Thoracic aorta (tissue), 2 donors: ENCODE data around the gene MARK4. TPM values are rescaled to one million over a fixed set of nuclear protein-coding genes. Genes with fewer than 3 reads are reported as not detected.

Source experiments
- total RNA-seq, 2 donors: library from RNA; depleted of rRNA; stranded (reverse); fragments of >200 nt; gene quantifications; one replicate each; pipeline versions ENCODE4 v1.1.0 to v1.2.3, GENCODE V29; 2016

Gene MARK4
- total RNA-seq, 2 donors from 2014 or later: 24.1 to 36.2 TPM

Other genes starting within 250 kb of the MARK4 start
- gene RELB, start 249.8 kb upstream of the MARK4 start, total RNA-seq: 10 to 100 TPM; 20.6 to 38.6 TPM
- 100 to 1,000 TPM; 119 to 300 TPM for gene CLASRP, start 212.2 kb upstream of the MARK4 start, total RNA-seq
- 1 to 10 TPM; 1.5 to 1.8 TPM for gene ZNF296, start 174.8 kb upstream of the MARK4 start, total RNA-seq
- gene GEMIN7, start 172.0 kb upstream of the MARK4 start, total RNA-seq: 10 to 100 TPM; 11.2 to 16.0 TPM
- 10 to 100 TPM; 19.6 to 22.6 TPM for gene PPP1R37, start 158.1 kb upstream of the MARK4 start, total RNA-seq
- under 1 TPM; 0.49 to 0.81 TPM for gene NKPD1, start 90.3 kb upstream of the MARK4 start, total RNA-seq
- 1 to 10 TPM; 6.6 to 8.3 TPM for gene TRAPPC6A, start 73.0 kb upstream of the MARK4 start, total RNA-seq
- gene BLOC1S3, start 72.5 kb upstream of the MARK4 start, total RNA-seq: 10 to 100 TPM; 20.7 to 21.4 TPM
- gene EXOC3L2, start 5.9 kb upstream of the MARK4 start, total RNA-seq: 1 to 10 TPM; 2.2 to 2.4 TPM
- 1 to 10 TPM in 1 of 2 donors, under 1 TPM in 1; 0.85 to 3.0 TPM for gene CKM, start 71.6 kb downstream of the MARK4 start, total RNA-seq
- gene KLC3, start 89.5 kb downstream of the MARK4 start, total RNA-seq: not detected
- 10 to 100 TPM; 11.6 to 18.3 TPM for gene ERCC2, start 119.3 kb downstream of the MARK4 start, total RNA-seq
- 100 to 1,000 TPM in 1 of 2 donors, 10 to 100 TPM in 1; 51.2 to 112 TPM for gene PPP1R13L, start 153.8 kb downstream of the MARK4 start, total RNA-seq
- 1 to 10 TPM; 2.2 to 9.9 TPM for gene POLR1G, start 155.4 kb downstream of the MARK4 start, total RNA-seq
- 100 to 1,000 TPM in 1 of 2 donors, 10 to 100 TPM in 1; 99.8 to 224 TPM for gene ERCC1, start 172.6 kb downstream of the MARK4 start, total RNA-seq
- gene FOSB, start 216.7 kb downstream of the MARK4 start, total RNA-seq: 100 to 1,000 TPM; 126 to 587 TPM
- 10 to 100 TPM; 16.0 to 22.6 TPM for gene RTN2, start 245.8 kb downstream of the MARK4 start, total RNA-seq
- gene PPM1N, start 247.2 kb downstream of the MARK4 start, total RNA-seq: 1 to 10 TPM; 3.5 to 6.6 TPM